Colon (tissue), 2 donors: ENCODE measurements around the gene APOA1.
A peak's percentile ranks its signal among the peaks of the same experiment; 100 is the strongest.
"Not testable (repeated sequence)": the region's sequence is repeated elsewhere in the genome, so short reads cannot be mapped to it uniquely, and the experiment has no call there.

Experiments
- FAIRE-seq: peaks from 2 replicates; lab custom pipeline; 2012; peaks lifted over from hg19 to GRCh38; lab: Jason Lieb, UNC
- donor health status: control.
- donor health status: control.

Gene APOA1

DNA sequence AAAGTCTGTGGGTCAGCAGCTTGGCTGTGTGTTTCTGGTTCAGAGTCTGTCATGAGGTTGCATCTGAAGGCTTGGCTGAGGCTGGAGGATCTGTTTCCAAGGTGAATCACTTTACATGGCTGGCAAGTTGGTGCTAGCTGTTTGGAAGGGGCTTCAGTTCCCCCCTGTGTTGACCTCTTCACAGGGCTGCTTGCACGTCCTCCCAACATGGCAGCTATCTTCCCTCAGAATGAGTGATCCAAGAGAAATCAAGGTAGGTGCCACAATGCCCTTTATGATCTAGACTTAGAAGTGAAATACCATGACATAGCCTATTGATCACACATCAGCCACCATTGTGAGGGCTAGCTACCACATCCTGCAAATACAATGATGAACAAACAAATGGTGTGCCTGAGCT lies 24.3 kb downstream of the APOA1 start:
- no peak for FAIRE-seq

DNA sequence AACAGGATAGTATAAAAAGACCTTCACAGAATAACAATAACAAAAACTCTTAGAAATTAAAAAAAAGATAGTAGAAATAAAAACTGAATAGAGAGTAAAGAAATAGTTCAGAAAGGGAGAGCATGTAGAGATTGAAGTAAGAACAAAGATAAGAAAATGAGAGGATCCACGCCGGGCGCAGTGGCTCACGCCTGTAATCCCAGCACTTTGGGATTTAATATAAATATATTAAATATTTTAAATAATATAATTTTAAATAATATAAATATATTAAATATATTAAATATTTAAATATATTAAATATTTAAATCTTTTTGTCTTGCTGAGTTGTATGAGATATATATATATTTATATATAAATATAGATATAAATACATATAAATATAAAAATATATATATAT lies 25.3 kb downstream of the APOA1 start:
- peak; percentile 99 for FAIRE-seq

DNA sequence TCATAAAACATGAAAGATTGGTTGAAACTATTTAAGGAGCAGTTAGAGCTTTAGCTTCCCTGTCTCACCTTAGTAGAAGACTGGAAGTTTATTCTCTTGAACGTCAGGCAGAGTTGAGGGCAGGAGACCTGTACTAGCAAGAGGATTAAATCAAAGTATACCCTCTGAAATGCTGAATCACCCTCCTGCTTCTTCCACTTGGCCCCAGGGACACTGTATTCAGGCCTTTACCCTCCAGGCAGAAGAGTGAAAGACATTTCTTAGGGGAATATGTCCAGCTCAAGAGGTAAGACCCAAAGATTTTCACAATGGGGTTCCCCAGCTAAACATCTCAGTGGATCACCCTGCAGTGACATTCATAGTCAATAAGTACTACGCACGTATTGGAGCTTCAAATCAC lies 26.2 kb downstream of the APOA1 start:
- no peak for FAIRE-seq

DNA sequence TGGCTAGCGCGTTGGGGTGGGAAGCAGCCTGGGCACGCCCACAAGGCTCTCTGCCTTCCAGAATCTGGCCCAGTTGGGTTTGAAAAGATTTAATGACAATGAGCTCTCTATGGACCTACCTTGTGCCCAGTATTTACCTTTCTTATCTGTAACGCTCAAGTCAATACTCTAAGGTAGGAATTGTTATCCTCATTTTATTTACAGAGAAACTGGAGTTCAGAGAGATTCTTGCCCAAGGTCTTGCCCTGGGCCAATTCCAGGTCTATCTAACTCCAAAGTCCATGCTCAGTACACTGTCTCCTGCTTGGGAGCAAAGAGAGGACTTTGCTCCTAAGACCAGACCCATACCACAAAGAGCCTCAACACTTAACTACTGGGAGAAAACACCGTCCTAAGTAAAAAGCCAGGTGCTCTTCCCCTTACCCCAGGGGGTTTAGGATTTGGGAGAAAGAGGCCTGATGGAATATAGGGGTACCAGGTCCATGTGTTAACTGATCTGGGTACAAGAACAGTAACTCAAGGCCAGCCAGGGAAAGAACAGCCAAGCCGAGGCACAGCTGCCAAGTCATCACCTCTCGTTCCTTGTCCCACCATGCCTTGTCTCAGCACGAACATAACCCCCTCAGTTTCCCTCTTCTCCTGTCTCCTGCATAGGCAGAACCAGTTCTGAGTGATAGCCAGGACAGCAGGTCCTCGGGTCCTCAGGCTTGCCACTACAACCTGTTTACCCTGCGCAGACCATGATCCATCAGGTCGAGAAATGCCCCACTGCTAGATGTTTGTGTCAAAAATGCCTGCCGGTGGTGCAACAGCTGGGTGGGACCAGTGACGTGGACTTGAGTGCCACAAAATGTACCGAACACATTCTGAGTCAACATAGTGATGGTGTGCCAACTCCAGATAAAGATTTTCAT lies 28.9 kb downstream of the APOA1 start:
- no peak for FAIRE-seq

DNA sequence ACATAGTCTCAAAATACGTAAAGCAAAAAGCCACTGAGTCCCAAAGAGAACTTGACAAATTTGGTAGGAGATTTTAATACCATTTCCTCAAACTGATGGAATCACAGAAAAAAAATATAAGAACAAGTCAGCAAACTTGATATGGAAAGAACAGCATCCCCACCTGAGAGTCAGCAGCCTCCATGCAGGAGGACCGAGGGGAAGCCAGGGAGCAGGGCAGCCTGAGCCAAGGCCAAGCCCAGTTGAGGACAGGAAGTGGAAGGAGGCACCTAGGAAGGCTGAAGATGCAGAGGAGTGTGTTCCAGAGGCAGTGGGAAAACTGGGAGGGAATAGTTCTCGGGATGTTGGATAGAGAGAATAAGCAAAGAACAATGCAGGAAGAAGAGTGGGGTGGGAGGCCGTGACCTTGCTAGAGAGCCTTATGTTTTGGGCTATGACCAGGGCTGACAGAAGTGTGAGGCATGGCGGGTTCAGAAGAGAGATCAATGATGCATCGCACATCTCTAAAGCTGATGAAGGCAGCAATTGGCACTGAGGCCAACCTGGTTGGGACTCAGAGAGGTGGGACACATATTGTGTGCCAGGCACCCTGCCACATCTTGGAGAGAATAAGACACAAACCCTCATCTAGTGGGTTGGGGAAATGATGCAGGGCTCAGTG lies 29.7 kb downstream of the APOA1 start:
- FAIRE-seq, result no peak

DNA sequence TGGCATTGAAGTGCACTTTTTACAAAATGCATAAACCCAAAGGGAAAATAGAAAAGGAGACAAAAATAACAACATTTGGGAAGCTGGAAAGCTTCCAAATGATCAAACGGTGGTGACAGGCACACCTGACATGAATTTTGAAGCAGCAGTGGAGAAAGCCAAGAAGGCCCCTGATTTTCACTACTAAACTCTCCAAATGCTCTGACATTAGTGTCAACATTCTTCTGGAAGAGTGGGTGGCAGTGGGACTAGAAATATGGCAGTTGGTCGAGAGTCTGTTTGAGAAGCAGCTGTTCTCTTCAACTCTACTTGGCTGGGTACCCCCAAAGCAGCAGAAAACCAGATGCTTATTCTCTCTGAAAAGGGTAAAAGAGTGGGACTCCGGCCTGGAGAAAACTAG lies 33.4 kb downstream of the APOA1 start:
- FAIRE-seq, result no peak

DNA sequence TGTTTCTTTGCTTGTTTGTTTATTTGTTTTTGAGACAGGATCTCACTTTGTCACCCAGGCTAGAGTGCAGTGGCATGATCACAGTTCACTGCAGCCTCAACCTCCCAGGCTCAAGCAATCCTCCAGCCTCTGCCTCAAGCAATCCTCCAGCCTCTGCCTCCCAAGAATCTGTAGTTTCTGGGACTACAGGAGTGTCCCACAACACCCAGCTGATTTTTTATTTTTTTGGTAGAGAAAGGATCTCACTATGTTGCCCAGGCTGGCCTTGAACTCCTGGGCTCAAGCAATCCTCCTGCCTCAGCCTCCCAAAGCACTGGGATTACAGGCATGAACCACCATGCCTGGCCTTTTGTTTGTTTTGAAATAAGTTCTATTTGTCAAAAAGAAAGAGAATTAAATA lies 35.8 kb downstream of the APOA1 start:
- not testable (repeated sequence) for FAIRE-seq

DNA sequence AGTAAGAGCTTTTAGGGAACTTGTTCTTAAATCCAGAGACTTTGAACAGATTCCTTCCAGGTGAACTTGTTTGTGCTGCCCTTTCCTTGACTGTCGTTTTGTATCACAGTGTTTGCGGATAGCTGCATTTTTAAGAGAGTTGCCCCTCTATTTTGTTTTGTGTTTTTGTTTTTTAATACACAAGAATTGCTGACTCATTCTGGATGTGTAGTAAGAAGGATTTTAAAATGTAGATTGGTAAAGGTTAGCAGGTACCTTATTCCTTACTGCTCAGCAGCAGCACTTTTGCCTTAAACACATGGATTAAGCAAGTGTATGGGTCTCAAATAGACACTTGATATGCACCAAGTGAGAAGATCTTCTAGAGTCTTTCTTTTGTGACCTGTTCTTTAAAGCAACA lies 36.8 kb downstream of the APOA1 start:
- FAIRE-seq, result no peak

DNA sequence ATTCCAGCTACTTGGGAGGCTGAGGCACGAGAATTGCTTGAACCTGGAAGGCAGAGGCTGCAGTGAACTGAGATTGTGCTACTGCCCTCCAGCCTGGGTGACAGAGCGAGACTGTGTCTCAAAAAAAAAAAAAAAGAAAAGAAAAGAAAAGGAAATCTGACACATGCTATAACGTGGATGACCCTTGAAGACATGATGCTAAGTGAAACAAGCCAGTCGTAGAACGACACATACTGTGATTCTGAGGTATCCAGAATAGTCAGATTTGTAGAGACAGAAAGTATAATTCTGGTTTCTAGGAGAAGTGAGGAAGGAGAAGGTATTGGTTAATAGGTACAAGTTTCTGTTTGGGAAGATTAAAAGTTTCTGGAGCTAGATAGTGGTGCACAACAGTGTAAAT lies 39.1 kb downstream of the APOA1 start:
- FAIRE-seq, result no peak

DNA sequence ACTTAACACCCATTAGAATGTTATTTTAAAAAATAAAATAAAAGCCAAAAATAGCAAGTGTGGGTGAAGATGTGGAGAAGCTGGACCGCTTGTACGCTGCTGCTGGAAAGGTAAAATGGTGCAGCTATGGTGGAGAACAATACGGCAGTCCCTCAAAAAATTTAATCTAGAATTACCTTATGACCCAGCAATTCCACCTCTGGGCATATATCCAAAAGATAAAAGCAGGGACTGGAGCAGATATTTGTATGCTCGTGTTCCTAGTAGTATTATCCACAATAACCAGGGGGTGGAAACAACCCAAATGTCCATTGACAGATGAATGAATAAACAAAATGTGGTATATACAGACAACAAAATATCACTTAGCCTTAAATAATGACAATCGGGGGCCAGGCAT lies 39.6 kb downstream of the APOA1 start:
- FAIRE-seq, result no peak

DNA sequence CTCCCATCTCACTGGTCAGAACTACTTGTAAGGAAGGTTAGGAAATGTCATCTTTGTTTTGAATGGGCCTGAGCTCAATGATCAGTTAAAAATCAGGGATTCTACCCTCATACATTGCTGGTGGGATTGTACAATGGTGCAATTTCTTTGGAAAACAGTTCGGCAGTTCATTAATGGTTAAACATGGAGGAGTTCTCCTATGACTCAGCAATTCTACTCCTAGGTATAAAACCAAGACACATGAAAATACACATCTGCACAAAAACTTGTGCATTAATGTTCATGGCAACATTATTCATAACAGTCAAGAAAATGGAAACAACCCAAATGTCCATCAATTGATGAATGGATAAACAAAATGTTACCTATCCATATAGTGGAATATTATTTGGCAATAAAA lies 40.9 kb downstream of the APOA1 start:
- FAIRE-seq, result no peak

DNA sequence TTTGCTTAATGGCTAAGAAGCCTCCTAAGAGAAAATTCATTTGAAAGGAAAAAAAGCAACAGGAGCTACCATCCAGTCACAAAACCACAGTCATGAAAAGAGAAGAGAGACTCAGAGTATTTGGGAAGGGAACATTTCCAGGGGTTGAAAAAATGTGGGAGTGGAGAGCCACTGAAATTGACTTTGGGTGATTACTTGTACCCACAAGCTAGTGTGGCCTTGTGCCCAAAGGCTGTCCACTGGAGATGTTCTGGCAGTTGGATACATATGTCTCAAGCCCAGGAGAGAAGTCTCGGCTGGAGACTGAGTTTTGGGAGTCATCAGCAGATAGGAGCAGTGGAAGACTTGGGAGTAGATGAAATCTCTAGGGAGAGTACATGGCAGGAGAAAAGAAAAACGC lies 42.6 kb downstream of the APOA1 start:
- FAIRE-seq, result no peak

DNA sequence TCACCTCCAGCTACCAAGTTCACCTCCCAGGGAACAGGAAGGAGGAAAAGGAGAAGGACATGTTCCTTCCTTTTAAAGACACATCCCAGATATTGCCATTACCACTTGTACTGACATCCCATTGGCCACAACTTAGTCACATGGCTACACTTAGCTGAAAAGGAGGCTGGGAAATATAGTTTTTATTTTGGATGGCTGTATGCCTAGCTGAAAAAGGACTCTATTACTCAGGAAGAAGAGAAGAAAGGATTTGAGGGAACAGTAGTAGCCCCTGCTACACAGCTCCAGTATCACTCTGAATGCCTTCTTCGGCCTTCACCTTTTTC lies 43.7 kb downstream of the APOA1 start:
- FAIRE-seq, result no peak

DNA sequence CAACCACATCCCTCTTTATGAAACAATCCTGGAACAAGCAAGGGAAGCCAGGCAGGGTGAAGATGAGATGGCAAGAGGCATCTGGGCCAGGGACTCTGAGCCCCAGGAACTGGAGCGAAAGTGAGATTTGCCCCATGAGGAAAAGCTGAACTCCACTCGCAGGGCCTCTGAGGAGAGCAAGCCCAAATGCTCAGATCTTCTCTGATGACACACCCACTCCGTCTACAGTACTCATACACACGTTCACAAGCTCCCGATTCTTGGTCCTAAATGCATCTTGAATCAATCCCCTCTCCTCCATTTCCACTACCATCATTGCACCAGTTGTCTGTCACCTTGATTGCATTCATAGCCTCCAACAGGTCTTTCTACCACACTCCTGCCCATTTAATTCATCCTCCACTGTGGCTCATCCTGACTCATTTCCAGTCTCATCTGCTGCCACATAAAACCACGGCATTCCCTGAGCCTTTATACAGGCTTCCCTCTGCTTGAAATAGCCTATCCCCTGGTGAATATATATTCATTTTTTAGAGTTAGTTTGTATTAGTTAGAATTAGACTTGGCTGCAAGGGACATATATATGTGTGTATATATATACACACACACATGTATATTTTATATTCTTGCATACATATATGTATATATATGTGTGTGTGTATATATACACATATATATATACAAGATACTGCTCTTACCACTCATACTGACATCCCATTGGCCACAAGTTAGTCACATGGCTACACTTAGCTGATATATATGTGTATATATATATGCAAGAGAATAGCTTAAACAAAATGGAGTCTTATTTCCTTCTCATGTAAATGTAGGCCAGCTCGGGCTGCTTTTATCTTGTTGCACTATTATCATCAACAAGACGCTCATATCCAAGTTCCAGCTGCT lies 44.3 kb downstream of the APOA1 start:
- no peak for FAIRE-seq

DNA sequence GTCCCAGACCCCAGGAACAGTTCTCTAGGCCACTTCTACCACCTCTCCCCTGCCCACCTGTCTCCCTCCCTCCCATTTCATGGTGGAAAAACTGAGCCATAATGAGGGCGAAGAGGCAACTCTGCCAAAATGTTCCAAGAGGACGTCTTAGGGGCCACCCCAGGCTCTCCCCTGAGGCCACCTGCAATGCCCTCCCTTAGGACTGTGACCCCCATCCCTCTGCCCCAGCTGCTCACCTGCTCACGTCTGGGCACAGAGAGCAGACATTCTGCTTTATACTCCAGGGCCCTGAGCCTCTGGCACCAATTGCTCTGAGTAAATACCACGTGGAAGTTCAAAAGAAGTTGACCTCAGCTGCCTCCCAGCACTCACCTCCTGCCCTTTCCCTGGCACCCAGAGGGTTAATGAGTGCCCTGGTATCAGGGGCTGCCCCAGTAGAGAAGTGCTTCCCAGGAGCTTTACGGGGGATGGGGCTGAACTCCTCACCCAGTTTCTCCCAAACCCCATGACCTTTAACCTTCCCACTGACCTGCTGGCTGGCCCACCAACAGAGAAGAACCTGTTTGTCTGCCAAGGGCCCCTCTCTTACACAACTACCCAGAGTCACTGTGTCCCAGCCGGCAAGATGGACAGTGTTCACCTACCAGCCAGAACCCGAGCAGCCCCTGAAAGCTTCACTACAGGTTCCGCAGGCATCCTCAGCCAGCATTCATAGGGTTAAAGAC lies 45.1 kb downstream of the APOA1 start:
- no peak for FAIRE-seq

DNA sequence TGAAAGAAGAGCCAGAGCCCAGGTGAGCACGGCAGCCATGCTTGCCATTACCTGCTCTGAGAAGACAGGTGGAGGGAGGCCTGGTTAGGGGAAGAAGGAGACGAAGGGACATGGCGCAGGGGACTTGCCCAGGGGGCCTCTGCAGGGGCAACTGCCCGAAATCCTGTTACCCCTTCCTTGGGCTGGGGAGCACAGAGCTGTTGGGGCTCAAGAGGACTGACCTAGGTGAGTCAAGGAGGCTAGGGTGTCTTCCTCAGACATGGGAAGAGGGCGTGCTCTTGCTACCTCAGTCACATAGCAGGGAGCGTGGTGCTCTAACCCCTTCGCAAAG lies 45.6 kb downstream of the APOA1 start, which contains the start of gene APOA5:
Gene APOA5, minus strand, starts transcription at position 67 of the 331 bp plus-strand sequence. Its CDS starts 19 bp downstream, at position 48.
- no peak for FAIRE-seq

DNA sequence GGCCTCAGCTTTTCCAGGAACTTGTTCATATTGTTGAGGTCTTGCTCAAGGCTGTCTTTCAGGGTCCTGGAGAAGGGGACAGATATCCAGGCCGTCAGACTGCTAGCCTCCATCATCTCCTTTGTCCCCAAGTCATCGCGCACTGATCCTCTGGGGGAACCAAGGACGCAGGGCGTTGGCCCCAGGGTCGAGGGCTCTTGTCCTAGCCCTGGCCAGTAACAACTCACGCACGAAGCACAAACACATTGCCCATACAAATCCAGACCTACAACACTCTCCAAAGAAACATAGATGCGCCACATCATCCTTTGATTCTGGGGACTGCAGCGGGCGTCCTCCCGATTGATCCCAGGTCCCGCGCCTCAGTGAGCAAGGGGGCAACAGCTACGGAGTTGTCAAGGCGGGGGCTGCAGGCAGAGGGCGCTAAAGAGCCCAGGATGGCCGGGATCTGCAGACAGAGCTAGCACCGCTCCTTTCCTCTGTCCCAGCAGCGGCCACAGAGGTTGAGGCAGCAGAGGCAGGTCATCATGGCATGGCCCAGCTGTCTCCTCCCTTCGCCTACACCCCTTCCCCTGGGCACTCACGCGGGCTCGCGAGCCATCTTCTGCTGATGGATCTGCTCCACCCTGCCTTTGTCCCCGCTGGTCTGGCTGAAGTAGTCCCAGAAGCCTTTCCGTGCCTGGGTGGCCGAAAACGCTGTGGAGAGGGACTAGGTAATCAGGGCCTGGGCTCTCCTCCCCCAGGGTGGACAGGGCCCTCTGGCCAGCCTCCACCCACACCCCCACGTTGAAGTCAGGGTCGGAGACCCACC lies 46.2 kb downstream of the APOA1 start:
- FAIRE-seq, result no peak

DNA sequence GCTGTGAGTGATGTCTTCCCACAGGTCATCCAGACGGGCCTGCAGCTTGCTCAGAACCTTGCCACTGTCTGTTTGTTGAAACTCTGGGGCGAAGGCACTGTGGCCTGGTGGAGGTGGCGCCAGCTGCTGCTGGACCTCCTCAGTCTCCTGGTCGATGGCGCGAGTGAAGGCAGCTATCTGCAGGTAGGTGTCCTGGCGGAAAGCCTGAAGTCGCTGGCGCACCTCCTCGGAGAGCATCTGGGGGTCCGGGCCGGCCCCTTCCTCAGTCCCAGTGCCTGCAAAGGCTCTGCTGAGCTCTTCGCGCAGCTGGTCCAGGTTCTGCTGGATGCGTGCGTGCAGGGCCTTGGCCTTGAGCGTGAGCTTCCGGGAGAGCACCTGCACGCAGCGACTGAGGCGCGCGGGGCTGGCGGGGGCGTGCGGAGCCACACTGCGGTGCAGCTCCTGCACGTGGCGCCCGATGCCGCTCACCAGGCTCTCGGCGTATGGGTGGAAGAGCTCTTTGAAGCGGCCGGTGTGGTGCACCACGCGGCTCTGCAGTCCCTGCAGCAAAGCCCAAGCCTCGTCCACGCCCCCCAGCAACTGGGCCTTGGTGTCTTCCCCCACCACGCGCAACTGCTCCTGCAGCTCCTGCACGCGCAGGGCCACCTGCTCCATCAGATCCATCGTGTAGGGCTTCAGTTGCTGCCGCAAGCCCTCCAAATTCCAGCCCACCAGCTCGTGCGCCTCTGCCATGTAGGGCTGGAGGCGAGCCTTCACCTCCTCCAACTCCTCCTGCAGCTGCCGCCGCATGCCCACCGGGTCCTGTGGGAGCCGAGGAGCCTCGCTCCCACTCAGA lies 47.0 kb downstream of the APOA1 start:
- FAIRE-seq, result no peak

DNA sequence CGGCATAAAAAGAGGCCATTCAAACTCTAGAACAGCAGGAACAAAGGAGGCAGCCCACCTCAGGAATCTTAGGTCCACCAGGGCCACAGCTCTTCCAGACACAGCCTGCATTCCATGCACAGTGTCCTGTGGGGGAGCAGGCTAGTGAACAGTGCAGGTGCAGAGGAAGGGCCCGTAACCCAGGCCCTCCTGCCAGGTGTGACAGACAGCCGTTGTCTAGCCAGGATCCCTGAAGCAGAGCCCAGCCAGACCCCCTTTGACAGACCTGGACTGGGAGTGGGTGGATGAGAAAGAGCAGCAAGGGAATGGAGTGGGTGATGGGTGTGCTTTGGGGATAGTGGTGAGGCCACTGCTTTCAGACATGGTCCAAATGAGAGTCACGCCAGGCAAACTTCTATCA lies 48.4 kb downstream of the APOA1 start:
- no peak for FAIRE-seq

DNA sequence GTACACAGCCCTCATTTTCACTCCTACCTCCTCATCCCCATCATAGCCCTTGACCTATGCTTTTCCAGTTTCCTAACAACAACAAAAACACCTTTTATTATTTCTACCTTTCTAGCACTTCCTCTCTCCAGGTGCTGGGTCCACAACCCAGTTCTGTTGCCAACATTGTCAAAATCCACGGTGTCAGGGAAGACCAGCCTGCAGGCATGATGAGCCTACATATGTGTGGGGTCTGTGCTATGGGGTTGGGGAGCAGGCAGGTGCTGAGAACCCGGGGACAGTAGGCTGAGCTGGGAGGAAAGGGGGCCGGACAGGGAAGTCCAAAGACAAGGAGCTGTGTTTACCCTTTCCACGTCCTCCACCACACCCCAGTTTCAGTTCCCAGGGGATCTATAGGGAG lies 48.9 kb downstream of the APOA1 start:
- FAIRE-seq, result no peak
